Measurements from ENCODE around the gene OSR1.

DNA sequence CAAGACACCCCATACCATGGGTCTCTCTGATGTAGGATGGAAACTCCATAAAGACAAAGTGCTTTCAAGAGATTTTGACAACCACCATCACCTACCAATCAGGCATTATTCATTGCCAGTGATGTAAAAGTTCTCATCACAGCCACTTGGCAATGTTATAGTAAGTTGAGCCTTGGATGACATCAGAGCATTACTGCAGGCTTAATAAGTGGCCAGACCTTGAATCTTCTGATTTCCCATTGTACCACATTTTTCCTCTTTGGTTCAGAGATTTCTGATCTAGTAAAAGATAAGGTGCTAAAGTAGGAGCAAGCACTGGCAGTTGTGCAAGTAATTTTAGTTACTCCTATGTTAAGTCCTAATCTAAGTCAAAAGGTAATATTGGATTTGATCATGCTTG lies 36.5 kb downstream of the OSR1 start:
- TF ChIP-seq, protein P1, sequence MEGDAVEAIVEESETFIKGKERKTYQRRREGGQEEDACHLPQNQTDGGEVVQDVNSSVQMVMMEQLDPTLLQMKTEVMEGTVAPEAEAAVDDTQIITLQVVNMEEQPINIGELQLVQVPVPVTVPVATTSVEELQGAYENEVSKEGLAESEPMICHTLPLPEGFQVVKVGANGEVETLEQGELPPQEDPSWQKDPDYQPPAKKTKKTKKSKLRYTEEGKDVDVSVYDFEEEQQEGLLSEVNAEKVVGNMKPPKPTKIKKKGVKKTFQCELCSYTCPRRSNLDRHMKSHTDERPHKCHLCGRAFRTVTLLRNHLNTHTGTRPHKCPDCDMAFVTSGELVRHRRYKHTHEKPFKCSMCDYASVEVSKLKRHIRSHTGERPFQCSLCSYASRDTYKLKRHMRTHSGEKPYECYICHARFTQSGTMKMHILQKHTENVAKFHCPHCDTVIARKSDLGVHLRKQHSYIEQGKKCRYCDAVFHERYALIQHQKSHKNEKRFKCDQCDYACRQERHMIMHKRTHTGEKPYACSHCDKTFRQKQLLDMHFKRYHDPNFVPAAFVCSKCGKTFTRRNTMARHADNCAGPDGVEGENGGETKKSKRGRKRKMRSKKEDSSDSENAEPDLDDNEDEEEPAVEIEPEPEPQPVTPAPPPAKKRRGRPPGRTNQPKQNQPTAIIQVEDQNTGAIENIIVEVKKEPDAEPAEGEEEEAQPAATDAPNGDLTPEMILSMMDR (IDR thresholded peaks at IDR 0.05 in 8 of 11, conservative IDR thresholded peaks at IDR 0.05 in 3 of 11), result no peak
- no peak for TF ChIP-seq POLR2AphosphoS5 (IDR thresholded peaks at IDR 0.05)
- no peak for TF ChIP-seq POLR2A (IDR thresholded peaks at IDR 0.05)

Data from spleen (tissue), 7 donors.